HG03196 (cell line): ENCODE results near the gene CDH16.

Source experiments
- ATAC-seq: cut with Tn5 transposase; IDR thresholded peaks from one replicate; pipeline ENCODE4 v1.9.1; 2021; ENCODE audit not compliant: unreplicated experiment

Gene CDH16

DNA sequence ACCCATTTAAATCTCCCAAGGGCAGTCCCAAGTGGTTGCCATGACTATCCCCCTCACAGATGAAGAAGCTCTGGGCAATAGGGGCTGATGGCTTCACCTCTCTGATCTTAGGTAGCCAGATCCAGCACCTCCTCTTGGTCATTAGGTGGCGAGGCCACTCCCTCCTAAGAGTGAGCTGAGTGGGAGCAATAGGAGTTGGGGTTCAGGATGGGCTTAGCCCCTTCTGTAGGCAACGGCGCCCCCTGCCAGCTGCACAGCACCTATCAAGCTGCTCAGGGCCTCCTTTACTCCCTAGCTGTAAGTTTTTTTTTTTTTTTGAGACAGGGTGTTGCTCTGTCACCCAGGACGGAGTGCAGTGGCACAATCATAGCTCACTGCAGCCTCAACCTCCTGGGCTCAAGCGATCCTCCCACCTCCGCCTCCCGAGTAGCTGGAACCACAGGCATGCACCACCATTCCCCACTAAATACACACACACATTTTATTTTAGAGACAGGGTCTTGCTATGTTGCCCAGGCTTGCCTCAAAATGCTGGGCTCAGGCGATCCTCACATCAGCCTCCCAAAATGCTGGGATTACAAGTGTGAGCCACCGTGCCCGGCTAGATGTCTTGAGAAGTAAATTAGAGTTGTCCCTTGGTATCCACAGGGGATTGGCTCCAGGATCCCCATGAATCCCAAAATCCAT lies 10.2 kb upstream of the CDH16 start:
- ATAC-seq = no peak

DNA sequence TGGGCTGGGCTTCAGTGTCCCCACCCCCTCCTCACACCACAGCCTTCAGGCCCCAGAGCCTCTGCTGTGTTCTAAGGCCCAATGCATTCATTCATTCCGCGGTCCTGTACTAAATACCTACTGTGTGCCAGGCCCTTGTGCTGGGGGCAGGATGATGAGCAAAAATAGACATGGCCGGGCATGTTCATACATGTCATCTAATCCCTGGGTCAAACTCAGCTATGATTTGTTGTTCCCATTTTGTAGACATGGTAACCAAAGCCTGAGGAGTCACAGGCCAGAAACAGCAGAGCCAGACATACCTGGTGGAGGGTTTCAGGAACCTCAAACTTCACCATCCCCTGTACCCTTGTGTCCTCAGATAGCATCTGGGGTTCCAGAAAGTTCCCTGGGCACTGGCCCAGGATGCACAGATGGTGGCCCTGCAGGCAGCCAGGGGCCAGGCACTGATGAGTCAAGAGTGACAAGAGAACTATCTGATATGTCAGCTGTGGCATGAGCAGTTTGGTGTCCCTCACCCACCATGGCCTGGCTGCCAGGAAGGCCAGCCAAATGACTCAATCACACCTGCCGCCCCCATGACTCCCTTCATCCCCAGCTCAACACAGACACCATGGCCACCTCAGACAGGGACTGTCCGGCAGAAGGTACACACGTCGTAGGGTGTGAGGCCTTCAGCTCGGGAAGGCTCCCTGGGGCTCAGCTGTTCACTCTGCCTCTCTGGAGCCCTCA lies 9.4 kb upstream of the CDH16 start:
- no peak for ATAC-seq

DNA sequence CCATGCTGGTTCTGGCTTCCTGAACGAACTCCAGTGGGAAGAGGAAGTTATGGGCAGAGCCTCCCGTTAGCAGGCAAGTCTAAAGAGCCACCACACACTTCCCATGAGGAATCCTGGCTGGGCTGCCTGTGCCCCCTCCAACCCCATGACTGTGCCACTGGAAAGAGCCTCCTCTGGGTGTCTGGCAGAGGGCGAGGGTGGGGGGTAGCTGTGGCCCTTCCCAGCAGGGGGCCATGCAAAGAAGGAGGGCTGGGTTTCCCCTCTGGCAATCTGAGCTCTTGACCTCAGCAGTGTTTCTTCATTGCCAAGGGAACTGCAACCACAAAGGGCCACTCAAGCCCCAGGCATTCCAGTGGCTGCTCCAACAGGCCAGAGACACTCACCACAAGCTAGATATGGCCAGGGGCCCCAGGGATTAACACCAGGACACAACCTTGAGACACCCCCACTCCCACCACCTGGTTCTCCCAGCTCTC lies 8.3 kb upstream of the CDH16 start:
- no peak for ATAC-seq

DNA sequence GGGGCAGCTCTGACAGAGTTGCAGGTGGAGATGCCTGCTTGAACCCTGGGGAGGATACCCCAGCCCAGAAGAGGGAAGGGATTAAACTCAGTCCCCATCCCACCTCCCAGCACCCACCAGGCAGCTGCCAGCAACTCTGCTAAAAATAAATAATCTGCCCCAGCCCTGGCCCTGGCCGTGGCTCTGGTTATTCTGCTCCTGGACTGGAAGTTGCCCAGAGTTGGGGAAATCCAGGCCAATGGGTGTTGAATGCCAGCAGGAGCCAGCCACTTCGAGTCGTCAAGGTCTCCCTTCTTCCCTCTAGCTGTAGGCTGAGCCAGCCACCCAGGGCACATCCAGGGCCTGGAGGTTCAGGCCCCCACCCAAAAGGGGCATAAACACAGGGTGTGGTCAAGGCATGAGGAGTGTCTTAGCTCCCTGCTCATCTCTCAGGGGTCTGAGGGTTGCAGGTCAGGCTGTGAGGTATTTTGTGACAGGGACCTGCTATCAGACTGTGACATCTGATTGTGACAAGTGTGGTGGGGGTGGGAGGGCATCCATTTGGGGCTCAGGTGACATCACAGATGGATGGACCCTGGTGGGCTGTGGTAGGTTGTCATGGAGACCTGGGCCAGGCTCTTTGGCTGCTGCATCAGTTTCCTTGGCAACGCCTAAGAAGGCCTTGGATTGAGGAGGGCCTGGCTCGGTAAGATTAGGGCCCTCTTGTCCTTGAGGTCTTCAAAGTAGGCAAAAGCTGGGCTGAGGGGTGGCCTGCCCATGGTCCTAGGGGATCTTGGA lies 7.7 kb upstream of the CDH16 start:
- ATAC-seq = no peak

DNA sequence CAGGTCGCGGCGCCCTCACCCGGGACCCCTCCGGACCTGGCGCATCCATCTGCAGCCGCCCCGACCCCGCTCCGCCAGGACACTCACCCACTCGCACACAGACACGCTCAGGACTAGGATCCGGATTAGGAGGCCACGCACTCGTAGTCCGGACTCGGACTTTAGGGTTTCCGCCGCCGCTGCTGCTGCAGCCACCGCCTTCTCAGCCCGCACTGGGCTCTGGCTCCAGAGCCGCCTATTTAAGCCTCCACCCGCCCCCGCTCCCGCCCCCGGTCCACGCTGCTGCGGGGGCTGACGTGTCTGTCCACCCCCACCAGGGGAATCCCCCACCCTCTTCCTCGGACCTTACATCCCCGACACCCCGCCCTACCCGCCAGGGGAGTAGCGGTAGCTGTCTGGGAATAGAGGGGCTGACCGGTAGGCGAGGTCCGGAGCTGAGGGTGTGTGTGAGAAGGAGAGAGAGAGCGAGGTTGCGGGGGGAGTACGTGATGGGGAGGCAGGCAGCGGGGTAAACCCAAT lies 6.7 kb upstream of the CDH16 start, which contains the start of gene RRAD:
RRAD (minus strand) TSS at position 214 of the 519 bp plus-strand sequence. CDS start 356 bp downstream, outside the sequence.
- ATAC-seq = no peak

- ATAC-seq = no peak
Observed at GRCh38 chr16:66924527-66925321, 6.0 kb upstream of the CDH16 start.

DNA sequence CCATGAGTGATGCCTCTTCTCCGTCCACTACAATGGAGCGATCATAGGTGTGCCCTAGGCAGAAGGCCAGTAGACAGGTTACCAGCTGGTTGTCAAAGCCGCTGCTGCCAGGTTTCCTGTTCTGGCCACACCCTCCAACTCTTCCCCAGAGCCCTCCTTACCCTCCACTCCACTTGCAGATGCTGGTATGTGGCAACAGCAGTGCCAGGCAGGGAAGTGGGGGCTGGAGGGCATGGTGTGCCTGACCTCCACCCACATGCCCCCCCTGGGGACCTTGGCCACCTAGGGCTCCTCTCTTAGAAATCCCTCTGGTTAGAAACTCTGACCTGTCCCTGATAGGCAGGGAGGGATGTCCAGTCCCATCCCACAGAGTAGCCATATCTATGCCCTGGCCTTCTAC lies 5.2 kb upstream of the CDH16 start:
- ATAC-seq = no peak

GRCh38 chr16:66923247-66923731 lies 4.6 kb upstream of the CDH16 start:
- ATAC-seq = no peak

- ATAC-seq = no peak
Observed at GRCh38 chr16:66921729-66922450, 3.2 kb upstream of the CDH16 start.

DNA sequence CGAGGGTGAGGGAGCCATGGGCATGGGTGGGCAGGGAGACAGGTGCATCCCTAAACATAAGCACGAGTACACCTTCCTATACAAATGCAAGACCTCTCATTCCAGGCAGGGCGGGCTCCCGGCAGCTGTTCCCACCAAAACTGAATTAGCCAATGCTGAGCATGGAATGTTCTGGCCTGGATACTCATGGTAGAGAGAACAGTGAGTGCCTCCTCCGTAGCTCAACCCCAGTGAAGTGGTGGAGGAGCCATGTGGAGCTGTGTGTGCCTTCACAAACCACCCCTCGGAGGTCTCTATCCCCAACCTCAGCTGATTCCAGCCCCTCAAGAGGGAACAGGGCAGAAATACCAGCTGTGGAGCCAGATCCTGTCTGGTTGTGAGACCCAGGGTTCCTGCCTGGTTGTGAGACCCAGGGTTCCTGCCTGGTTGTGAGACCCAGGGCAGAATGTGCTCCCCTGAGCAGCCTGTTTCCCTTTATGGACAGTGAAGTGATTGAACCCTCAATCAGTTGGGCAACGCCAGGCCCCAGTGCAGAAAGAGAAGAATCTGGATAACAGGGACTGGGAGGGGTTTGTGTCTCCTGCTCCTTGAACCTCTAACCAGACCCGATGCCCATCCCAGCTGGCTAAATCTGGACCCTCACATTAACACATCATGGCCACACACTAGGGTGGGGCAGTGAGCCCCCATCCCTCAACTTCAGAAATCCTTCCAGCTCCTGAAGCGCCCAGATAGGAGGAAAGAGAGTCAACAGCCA lies 2.4 kb upstream of the CDH16 start:
- ATAC-seq = no peak

- no peak for ATAC-seq
Observed at GRCh38 chr16:66920299-66920590, 1.6 kb upstream of the CDH16 start.

DNA sequence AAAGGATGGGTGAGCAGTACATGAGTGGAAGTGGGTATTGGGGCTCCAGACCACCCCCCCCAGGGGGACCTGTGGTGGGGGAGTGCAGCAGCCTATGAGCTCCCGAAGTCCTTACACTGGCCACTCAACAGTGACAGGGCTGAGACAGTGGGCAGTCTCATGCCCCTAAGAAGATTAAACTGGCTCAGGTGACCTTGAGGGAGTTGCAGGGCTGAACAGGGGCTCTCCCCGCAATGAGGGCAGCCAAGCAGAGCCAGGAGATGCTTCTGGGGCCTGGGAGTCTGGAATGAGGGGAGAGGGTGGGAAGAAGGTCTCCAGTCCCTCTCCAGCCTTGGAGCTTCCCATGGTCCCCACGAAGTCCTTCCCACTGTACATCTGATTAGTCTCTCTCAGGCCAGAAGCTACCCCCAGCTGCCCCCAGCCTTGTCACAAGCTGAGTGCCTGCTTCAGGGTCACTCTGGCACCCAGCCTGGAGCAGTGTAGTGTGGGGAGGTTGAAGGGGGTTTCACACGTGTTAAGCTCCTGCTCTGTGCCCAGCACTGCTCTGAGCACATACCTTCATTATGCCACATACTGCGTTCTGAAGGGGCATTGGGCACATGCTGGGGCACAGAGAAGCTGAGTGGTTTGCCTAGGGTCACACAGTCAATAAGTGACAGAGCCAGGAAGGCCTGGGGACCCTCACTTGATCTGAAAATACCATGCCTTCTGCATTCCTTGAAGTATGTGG lies 1.0 kb upstream of the CDH16 start:
- no peak for ATAC-seq

DNA sequence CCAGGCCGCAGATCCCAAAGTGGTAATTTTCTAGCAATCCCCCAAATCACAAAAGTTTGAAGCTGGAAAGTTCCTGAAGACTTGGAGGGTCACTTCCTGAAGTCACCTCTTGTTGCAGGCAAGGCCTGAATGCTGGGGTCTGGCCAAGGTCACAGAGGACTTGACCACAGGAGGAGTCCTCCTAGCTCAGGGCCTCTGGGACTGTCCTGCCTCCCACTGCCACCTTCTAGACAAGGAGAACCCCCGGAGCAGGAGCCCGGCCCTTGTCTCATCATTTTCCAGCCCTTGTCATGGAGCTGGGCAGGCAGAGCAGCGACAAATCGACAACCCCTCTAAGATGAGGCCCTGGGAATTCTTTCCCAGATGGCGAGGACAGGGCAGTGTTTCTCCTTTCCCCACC lies 330 bp downstream of the CDH16 start:
- ATAC-seq = no peak

DNA sequence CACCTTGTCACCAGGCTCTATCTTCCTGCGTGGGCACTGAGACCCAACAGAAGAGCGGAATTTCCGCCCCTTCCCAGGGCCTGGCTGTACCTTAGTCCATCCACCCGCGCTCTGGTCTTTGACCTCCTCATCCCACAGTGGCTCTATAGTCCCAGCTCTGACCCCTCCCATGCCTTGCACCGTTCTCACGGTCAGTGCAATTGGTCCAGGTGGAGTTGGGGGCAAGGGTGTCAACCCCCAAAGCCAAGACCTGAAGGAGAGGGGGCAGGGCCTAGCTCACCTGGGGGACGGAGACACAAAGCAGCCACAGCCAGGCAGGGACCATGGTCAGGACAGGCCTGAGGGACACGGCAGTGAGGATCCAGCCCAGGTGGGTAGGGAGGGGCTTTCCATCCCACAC lies 944 bp downstream of the CDH16 start:
- no peak for ATAC-seq

DNA sequence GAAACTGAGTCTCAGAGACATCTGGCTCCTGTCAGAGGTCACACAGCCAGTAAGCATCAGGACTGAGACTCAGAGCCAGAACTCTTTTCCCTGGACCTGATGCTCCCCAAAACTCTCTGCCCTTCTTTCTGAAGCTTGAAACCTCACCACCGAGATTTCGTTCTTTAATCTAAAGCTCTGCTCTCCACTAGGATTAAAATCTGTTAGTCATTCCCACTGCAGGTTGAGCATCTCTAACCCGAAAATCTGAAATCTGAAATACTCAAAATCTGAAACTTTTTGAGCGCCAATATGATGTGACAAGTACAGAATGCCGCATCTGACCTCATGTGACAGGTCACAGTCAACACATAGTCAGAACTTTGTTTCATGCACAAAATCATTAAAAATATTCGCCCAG lies 2.2 kb downstream of the CDH16 start:
- ATAC-seq = no peak

- no peak for ATAC-seq
Observed at GRCh38 chr16:66915041-66915440, 3.6 kb downstream of the CDH16 start.

- ATAC-seq = no peak
Observed at GRCh38 chr16:66914541-66914940, 4.1 kb downstream of the CDH16 start.

DNA sequence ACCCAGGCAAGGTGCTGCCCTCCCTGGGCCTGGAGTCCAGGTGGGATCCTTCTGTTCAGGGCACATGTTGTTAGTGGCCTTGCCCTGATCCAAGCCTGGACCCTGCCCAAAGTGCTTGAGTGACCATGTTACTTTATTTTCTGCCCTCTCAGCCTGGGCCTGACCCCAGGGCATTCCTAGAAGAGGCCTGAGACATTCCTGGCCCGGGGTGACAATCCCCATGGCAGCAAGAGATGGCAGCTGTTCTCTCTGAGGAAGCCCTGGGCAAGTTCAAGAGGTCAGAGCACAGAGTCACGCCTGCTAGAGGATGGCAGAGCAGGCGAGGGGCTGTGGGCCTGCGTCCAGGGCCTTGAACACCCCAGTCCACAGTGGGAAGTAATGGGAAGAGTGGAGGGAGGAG lies 5.0 kb downstream of the CDH16 start:
- no peak for ATAC-seq

DNA sequence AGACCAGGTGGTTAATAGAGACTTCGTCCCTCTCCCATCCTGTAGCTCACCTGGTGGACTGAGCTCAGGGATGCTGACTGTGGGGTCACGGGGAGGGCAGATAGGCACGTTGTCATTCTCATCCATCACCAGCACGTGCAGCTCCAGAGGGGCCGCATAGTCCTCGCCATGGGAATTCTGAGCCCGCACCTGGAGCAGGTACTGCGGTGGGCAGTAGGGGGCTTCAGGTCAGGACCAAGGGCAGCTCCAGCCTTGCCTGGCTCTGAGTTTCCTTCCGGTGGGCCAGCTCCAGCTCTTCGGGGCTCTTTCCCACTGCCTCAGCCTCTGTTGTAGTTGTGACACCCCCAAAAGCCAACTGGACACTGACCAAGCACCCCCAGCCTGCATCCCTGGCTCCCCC lies 5.6 kb downstream of the CDH16 start:
- no peak for ATAC-seq
